ENCODE measurements around the gene CPE. TPM values are rescaled to one million over a fixed set of nuclear protein-coding genes. Genes with fewer than 3 reads are reported as not detected.

Gene CPE
- total RNA-seq, 1 donor from 2014 or later, result not detected

- TF ChIP-seq CTCF (IDR thresholded peaks at IDR 0.05), result no peak
- Mint-ChIP-seq H3K27me3 (peaks cover 5% of the 10 kb centered on the region), H3K27ac (no peak overlapping the region), H3K4me3 (no peak overlapping the region), H3K9me3 (no peaks in the 10 kb centered on the region), H3K4me1 (no peaks in the 10 kb centered on the region), H3K36me3 (ENCODE audit: low read depth) (no peaks in the 10 kb centered on the region)
- DNase-seq (no peak), ATAC-seq (ENCODE audit: low read depth) (no peak)
- intact Hi-C loops (cut with micrococcal nuclease), result no loop called here
- ChIA-PET POLR2A (no interaction called here), CTCF (no interaction called here)
Observed at GRCh38 chr4:165404696-165405095, 25.9 kb downstream of the CPE start.

- ATAC-seq (ENCODE audit: low read depth) (no peak), DNase-seq (no peak)
- H3K27me3 Mint-ChIP-seq, result peaks cover 8% of the 10 kb centered on the region
- ChIA-PET POLR2A (no interaction called here), CTCF (no interaction called here)
- no peak overlapping the region for H3K4me3 Mint-ChIP-seq
- intact Hi-C loops (cut with micrococcal nuclease), result no loop called here
- TF ChIP-seq CTCF (IDR thresholded peaks at IDR 0.05), result no peak
- no peaks in the 10 kb centered on the region for H3K4me1 Mint-ChIP-seq
- H3K9me3 Mint-ChIP-seq, result no peaks in the 10 kb centered on the region
- no peak overlapping the region for H3K27ac Mint-ChIP-seq
- H3K36me3 Mint-ChIP-seq (ENCODE audit: low read depth), result no peaks in the 10 kb centered on the region
Observed at GRCh38 chr4:165410214-165410613, 31.4 kb downstream of the CPE start.

GRCh38 chr4:165415910-165416309 is 37.1 kb downstream of the CPE start:
- CTCF ChIA-PET, result interaction anchor here (2.0 kb wide), 1 partner anchor 285 kb away, joined by 5 read pairs; no protein-coding TSS in a partner anchor
- H3K36me3 Mint-ChIP-seq (ENCODE audit: low read depth), result no peaks in the 10 kb centered on the region
- no peaks in the 10 kb centered on the region for H3K9me3 Mint-ChIP-seq
- POLR2A ChIA-PET, result no interaction called here
- H3K4me3 Mint-ChIP-seq, result no peak overlapping the region
- no peak overlapping the region for H3K27ac Mint-ChIP-seq
- DNase-seq (no peak), ATAC-seq (ENCODE audit: low read depth) (no peak)
- intact Hi-C loops (cut with micrococcal nuclease), result no loop called here
- peaks cover 8% of the 10 kb centered on the region for H3K27me3 Mint-ChIP-seq
- TF ChIP-seq CTCF (IDR thresholded peaks at IDR 0.05), result no peak
- H3K4me1 Mint-ChIP-seq, result no peaks in the 10 kb centered on the region

- ChIA-PET CTCF (no interaction called here), POLR2A (no interaction called here)
- H3K9me3 Mint-ChIP-seq, result no peaks in the 10 kb centered on the region
- TF ChIP-seq CTCF (IDR thresholded peaks at IDR 0.05), result no peak
- H3K27me3 Mint-ChIP-seq, result peaks cover 2% of the 10 kb centered on the region
- H3K4me3 Mint-ChIP-seq, result no peak overlapping the region
- H3K27ac Mint-ChIP-seq, result no peak overlapping the region
- H3K36me3 Mint-ChIP-seq (ENCODE audit: low read depth), result no peaks in the 10 kb centered on the region
- ATAC-seq (ENCODE audit: low read depth) (no peak), DNase-seq (no peak)
- H3K4me1 Mint-ChIP-seq, result no peaks in the 10 kb centered on the region
- intact Hi-C loops (cut with micrococcal nuclease), result no loop called here
Observed at GRCh38 chr4:165418073-165418472, 39.3 kb downstream of the CPE start.

GRCh38 chr4:165425629-165426028 is 46.8 kb downstream of the CPE start:
- H3K27ac Mint-ChIP-seq, result no peak overlapping the region
- peaks cover 6% of the 10 kb centered on the region for H3K9me3 Mint-ChIP-seq
- H3K36me3 Mint-ChIP-seq (ENCODE audit: low read depth), result no peaks in the 10 kb centered on the region
- H3K27me3 Mint-ChIP-seq, result peaks cover 9% of the 10 kb centered on the region
- no peaks in the 10 kb centered on the region for H3K4me1 Mint-ChIP-seq
- no peak overlapping the region for H3K4me3 Mint-ChIP-seq
- intact Hi-C loops (cut with micrococcal nuclease), result no loop called here
- no peak for TF ChIP-seq CTCF (IDR thresholded peaks at IDR 0.05)
- no peak for DNase-seq
- ChIA-PET CTCF (no interaction called here), POLR2A (no interaction called here)
- no peak for ATAC-seq (ENCODE audit: low read depth)
